Activated CD4-positive, alpha-beta T cell treated with anti-CD3 and anti-CD28 coated beads for 24 hours (primary cell): ENCODE data around the gene TRAP1.

ENCODE experiments used
- DNase-seq, 2 donors: peaks; one replicate each; pipeline ENCODE4 v3.0.0-alpha.2; 2020; ENCODE audit warnings: low read depth in 2 of 2

The TRAP1 gene

DNA sequence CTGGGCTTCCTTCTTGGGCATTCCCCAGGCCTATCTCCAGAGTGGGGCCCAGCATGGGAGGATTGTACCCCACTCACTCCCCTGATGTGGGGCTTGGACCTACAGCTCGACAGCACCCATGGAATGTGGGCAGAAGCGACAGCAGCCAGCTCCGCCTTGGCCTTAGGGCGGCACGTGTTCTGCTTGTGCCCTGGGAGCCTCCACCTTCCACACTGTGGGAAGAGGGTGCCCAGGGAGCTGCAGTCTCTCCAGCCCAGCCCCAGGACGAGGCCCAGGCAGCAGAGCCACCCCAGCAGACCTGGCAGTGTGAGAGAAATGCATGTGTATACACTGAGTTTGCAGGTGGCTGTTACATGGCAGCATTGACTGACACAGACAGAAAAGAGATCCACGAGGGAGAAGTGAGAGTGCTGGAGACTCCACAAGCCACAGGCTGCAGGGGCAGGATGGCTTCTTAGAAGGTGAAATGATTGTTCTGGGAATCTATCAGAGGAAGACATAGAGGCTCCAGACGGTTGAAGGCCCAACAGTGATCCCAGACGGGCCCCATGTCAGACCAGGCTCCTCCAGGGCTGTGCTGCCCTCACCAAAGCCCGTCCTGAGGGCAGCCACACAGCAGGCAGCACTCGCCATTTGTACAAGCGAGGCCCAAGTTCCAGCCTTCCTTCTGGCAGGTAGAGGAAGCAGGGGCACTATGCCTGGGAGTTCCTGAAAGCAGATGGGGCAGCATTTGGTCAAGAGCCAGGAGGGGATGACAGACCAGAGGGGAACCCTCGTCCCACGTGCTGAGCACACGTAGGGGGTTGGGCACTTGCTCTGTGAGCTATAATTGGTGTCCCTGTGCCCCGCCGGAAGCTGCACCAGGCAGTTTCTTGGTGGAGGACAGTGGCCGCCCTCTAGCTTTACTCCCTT lies 65.6 kb downstream of the TRAP1 start:
- no peak for DNase-seq

- no peak for DNase-seq
These were observed 66.6 kb downstream of the TRAP1 start for GRCh38 chr16:3650631-3651265.

- no peak for DNase-seq
These were observed 70.9 kb downstream of the TRAP1 start for GRCh38 chr16:3646348-3646920.

DNA sequence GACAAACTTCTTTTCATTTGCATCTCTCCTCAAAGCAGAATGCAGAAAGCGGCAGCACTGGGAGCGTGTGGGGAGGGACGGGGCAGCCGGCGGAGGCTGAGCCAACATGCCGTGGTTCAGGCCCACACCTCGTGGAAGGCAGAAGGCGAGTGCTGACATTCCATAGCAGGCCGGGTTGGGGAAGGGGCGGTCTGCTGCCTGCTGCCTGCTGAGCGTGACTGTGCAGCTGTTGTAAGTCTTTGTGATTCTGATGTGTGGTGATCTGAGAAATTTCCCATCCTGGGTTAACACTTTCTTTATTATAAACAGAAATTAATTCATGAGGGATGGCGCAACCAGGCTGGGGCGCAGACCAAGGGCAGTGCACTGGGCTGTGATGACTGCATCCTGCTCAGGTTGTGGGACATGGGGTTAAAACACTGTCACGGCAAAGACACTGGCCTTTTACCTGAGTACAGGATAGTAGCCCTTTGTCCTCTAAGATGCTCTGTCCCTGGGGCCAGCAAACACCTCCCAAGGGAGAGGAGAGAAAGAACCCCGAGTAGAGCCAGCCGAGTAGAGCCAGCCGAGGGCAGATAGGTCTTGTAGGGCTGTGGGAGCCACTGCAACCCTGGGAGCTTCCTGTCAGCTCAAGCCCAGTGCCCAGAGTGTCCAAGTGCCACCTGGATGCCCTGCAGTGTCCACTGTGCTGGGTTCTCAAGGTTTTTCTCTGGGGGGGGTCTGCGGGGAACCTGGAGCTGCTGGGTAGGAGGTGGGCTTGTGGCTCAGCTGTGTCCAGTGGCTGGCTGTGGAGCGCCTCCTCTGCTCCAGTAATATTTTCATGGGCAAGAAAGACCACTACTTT lies 71.6 kb downstream of the TRAP1 start:
- no peak for DNase-seq

DNA sequence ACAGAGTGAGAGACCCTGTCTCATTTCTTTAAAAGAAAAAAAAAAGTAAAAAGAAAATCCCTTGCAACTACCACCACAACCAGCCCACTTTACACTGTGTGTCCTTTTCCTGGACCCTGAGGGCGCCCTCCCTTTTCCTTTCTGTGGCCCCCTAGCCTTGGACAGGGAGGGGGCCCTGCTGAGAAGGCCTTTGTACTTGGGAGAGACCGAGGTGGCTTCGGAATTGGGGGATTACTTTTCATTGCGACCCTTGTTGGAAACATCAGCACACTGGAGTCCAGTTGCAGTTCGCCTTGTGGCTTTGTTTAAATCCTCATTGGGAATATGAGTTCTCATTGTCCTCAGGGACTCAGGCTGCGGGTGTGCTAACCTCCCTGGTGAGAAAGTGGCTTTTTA lies 72.2 kb downstream of the TRAP1 start:
- no peak for DNase-seq

- no peak for DNase-seq
These were observed 74.1 kb downstream of the TRAP1 start for GRCh38 chr16:3643095-3643730.

GRCh38 chr16:3642397-3643094 lies 74.8 kb downstream of the TRAP1 start:
- DNase-seq, result no peak

GRCh38 chr16:3641801-3642396 lies 75.4 kb downstream of the TRAP1 start:
- DNase-seq, result no peak

DNA sequence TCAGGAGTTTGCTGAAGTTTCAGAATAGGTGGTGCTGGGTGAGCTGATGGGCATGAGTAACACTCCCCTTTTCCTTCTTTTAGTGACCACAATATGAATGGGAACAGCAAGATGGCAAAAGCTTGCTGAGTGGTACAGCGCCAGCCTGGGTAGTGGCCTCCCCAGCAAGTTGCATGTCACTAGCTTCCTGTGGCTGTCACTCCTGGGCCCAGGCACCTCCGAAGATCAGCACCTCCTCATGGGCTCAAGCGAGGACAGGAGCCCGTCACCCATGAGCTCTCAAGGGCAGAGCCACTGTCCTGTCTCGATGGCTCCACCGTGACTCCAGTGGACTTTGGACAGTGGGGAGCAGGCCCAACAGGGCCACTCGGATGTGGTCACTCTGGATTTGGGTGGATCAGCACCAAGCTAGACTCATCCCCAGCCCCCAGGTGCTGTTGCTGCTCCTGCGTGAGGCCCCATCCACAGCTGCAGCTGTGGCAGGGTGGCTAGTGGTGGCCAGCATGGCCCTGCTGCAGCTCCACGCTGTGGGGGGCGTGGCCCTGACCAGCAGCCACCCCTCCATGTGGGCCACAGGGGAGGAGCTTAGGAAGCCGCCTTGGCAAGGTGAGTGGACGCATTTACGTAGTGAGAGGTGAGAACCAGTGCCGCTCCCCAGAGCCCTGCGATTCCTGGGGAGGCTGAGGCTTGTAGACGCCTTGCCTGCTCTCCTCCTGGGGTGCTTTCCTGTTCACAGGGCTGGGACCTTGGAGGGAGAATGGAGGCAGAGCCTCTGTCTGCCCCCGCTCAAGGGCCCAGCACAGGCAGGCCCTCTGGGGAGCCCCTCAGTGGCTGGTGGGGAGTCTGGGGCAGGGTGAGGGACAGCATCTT lies 76.5 kb downstream of the TRAP1 start:
- DNase-seq, result no peak

DNA sequence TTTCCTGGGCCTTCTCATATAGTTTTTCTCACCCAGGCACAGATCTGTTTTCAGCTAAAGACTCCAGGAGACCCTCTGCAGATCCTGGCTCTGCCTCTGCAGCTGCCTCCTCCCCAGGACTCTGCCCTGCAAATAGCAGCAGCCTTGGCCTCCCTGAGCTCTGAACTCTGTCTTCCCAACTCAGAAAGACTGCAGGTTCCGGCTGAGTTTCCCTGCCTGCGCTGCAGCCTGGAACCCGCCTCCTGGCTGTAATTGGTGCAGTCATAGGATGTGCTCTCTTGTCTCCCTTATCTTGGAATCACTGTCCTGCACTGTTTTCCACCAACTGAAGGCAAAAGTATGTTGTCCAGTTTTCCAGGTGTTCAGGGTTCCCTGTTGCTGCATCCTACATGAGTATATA lies 77.1 kb downstream of the TRAP1 start:
- DNase-seq, result no peak

DNA sequence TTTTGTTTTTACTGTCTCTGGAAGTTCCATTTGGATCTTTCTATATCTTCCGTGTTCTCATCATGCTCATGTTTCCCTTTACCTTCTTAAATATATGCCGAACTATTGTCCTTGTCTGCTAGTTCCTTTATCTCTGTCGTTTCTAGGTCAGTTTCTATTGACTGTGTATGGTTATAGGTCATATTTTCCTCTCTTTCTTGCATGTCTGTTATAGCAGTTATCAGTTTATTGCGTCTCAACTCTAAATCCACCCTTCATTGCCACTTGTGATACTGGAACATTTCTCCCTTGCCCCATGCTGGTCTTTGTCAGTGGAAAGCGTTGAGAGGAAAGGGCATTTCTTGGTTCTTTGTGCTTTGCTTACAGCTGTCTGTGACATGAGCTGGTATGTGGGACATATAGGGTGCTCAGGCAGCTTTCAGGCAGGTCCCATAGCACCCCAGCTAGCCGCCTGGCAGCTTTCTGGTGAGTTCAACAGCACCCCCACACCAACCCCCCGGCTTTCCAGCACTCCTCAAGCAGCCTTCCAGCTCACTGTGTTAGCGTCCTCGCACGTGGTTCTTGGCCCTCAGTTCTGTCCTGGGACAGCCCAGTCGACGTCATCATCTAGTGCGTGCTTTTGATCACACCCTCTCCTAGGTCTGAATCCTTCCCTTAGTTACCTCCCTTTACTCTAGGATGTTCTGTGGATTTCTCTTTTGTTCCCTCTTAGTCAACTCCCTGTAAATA lies 78.2 kb downstream of the TRAP1 start:
- no peak for DNase-seq

GRCh38 chr16:3637371-3637923 lies 79.9 kb downstream of the TRAP1 start:
- DNase-seq, result peak in 1 of 2 donors; percentile 3

GRCh38 chr16:3625911-3626732 lies 91.2 kb downstream of the TRAP1 start:
- DNase-seq, result no peak

DNA sequence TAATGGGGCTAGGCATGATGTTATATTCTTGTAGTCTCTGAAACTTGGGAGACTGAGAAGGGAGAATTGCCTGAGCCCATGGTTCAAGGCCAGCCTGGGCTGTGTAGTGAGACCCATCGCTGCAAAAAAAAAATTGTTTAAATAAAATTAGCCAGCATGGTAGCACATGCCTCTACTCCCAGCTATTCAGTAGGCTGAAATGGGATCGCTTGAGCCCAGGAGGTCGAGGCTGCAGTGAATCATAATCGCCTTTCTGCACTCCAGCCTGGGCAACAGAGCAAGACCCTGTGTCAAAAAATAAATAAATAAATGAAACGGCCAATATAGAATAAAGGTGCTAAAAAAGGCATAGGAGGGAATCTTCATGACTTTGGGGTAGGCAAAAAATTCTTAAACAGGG lies 92.0 kb downstream of the TRAP1 start:
- DNase-seq, result no peak

DNA sequence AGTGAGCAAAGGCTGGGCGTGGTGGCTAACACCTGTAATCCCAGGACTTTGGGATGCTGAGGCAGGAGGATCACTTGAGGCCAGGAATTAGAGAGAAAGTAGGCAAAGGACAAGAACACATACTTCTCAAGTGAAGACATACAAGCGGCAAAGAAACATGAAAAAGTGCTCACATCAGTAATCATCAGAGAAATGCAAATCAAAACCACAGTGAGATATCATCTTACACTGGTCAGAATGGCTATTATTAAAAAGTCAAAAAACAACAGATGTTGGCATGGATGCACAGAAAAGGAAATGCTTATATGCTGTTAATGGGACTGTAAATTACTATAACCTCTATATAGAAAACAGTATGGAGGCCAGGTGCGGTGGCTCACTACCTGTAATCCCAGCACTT lies 93.7 kb downstream of the TRAP1 start:
- DNase-seq, result no peak

- no peak for DNase-seq
These were observed 98.6 kb downstream of the TRAP1 start for GRCh38 chr16:3618769-3619141.
